HG03175 (cell line): Measurements from ENCODE around the gene AKR1E2.
"Not testable (repeated sequence)": the region's sequence is repeated elsewhere in the genome, so short reads cannot be mapped to it uniquely, and the experiment has no call there.

Experiments
- ATAC-seq: cut with Tn5 transposase; IDR thresholded peaks from one replicate; pipeline ENCODE4 v1.9.1; 2021; ENCODE audit warnings: mild to moderate bottlenecking, moderate library complexity; ENCODE audit not compliant: unreplicated experiment

Gene AKR1E2

DNA sequence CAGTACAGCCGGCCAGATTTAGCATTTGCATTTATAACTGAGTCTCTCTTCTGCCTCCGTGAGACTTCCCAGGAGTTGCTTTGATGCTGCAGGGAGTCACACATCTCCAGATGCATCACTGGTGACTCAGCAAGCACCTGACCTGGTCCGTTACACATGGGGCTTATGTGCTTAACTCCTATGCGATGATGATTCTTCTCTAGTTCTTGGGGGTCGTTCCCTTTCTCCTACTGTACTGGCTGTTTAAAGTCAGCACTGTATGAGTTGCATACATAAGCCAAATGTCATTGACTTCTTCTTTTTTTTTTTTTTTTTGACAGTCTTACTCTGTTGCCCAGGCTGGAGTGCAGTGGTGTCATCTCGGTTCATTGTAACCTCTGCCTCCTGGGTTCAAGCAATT, 13.0 kb upstream of the AKR1E2 start:
- ATAC-seq = no peak

DNA sequence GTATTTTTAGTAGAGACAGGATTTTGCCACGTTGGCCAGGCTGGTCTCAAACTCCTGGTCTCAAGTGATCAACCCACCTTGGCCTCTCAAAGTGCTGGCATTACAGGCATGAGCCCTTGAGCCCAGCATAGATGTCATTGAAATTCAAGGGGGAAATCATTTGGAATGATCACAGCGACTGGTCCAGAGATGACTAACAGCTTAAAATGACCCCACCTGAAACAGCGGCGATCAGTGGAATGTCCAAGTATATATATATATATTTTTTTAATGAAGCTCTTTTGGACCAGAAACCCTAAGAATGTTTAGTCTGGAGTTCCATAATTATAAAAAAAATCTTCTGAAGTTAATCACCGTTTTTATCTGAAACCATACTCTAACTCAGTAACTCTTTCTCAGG, 12.5 kb upstream of the AKR1E2 start:
- ATAC-seq = no peak

DNA sequence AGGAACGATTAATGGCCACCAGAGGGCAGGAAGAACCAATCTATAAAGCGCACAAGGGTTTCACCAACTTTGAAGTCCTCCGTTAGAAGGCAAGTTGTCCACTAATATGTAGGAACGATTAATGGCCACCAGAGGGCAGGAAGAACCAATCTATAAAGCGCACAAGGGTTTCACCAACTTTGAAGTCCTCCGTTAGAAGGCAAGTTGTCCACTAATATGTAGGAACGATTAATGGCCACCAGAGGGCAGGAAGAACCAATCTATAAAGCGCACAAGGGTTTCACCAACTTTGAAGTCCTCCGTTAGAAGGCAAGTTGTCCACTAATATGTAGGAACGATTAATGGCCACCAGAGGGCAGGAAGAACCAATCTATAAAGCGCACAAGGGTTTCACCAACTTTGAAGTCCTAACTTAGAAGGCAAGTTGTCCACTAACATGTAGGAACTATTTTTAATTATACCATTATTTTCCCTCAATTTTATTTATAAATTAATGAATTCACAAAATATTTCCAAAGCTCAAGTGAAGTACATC, 10.3 kb upstream of the AKR1E2 start:
- not testable (repeated sequence) for ATAC-seq

DNA sequence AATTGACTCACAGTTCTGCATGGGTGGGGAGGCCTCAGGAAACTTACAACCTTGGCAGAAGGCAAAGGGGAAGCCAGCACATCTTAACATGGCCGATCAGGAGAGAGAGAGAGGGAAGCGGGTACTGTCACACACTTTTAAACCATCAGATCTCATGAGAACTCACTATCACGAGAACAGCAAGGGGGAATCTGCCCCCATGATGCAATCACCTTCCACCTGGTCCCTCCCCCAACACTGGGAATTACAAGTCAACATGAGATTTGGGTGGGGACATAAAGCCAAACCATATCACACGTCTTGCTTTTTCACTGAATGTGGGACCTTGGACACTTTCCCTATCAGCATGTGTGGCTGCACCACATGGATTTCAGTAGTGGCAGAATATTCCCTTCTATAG, 9.0 kb upstream of the AKR1E2 start:
- no peak for ATAC-seq

DNA sequence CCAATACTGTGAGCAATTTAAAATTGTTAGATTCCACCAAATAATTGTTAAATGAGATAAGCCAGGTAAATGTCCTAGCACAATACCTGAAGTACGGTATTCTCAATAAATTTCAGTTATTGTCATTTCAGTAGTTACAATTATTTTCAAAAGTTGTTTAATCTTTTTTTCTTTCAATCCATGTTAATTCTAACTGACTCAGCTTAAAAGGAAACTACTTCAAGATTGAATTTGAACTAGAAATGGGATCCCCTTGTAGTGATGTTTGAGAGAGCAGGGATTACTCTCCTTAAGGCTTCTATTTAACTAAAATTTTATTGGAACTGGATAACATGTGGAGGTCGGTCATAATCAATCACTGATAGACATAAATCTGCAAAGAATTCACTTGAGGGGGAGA, 6.9 kb upstream of the AKR1E2 start:
- ATAC-seq = no peak

DNA sequence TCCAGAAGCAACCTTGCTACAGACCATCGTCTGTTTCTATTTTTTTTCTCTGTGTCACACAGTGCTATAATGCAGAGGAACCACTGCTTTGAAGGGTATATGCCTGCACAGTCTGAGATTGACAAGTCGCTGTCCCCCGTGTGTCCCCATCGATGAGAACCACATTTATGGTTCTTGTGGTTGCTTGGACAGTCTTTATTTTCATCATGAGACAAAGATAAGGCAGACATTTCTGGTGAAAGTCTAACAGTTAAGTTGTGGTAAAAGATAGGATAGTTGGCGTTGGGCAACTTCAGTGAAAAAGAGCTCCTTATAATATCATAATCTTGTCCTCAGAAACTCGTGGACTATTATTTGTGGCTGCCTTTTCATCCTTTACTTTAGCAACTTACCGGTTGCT, 6.3 kb upstream of the AKR1E2 start:
- no peak for ATAC-seq

DNA sequence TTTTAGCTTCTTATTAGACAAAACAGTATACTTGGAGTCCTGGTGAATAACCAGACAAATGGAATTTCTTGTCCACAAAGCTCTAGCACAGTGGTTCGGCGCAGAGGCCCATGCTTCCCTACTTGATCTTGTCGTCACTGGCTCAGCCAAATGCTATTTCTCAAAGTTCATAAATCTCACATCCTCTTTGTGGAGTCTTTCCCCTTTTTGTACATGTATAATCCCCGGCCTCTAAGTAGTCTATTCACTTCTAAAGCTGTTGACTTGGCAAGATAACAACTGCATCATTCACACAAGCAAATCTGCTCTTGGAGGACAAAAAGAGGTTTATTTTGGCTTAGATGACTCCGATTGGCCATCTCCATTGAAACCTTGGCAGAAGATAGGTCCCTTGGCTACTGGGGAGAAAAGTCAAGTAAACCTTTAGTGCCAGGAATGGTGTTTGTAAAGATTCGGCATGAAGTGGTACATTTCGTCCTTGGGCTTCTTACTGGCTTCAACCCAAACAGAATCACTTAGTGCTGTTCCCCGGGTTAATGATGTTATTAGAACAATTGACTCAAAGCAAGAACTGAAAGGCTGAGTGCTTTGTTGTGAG, 5.1 kb upstream of the AKR1E2 start:
- no peak for ATAC-seq

DNA sequence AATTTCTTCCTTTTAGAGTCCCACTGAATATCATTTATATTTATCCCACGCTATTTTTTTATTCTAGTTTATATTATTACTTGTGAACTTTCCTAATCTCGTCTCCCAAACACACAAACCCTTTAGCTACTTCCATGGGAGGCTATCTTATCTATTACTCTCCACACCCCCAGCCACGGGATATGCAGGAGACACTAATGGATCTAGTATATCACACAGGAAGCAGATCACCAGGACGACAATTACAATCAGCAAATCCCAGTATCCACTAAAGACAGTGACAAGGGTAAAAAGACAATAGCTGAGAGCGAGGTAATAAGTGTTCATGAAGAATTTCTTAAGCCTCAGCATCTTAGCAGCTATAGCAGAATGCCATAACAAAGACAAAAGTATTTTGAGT, 3.8 kb upstream of the AKR1E2 start:
- no peak for ATAC-seq

DNA sequence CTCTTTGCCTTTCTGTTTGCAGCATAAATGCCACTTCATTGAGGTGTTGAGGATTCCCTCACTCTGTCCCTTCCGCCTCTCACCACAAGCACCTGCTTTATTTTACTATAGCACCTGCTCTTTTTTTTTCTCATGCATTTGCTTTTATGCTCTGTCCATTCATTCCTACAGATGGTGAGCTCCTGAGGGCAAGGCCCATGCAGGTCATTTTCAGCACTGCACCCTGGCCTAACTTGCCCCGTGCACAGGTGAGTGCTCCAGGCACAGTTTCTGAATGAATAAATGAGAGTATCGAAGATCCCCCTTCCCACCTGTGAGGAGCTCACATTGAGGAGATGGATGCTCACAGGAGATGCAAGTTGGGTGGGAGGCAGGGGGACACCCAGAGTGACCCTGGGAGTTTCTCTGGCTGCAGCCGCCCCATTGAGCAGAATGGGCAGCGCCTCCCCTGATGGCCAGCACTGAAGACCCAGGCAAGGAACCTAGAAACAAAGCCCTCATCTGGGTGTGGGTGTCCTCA, 1.2 kb upstream of the AKR1E2 start:
- ATAC-seq = no peak

DNA sequence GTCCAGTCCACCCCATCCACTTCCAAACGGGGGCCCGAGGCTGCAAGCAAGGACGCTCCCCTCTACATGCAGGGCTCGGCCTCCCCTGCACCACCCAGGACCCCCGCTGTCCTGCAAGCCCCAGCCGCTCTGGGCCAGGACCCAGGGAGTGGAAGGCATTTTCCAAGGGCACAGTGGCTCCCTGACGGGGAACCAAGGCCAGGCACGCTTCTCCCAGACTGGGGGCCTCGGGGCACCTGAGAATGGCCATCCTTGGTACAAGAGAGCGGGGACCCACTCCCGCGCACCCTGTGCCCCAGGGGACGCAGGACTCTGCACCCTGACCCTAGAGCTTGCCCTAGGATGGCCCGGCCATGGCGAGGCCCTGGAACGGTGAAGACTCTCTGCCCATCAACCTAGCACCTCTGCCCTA, 545 bp upstream of the AKR1E2 start:
- no peak for ATAC-seq

DNA sequence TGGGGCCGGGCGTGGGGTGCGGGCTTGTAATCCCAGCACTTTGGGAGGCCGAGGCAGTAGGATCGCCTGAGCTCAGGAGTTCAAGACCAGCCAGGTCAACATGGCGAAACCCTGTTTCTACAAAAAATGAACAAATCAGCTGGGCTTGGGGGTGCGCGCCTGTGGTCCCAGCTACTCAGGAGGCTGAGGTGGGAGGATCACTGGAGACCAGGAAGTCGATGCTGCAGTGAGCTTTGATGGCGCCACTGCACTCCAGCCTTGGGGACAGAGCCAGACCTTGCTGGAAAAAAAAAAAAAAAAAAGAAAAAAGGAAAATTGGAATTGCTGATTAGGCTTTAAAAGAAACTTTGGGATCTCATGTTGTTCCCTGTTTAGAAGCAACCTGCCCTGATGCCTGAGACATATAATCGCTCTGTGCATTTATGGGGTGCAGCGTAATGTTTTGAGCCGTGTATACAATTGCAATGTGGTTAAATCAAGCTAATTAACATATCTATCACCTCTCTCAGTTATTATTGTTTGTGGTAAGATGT, 851 bp downstream of the AKR1E2 start:
- ATAC-seq = no peak

DNA sequence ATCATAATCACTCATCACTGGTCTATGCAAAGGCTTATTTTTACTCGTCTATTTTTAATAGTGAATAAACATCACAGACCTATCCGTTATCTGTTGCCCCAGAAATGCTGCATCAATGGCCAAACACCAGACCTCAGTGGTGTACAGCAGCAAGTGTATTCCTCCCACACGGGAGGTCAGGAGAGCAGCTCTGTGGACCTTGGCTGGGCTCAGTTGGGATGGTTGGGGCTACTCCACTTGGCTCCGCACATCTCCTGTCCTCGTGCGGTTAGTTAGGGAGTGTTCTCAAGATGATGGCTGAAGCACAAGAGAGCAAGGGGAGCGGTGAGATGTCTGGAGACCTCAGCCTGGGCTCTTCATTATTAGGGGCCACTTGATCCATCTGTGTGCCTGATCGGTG, 2.0 kb downstream of the AKR1E2 start:
- ATAC-seq = no peak

DNA sequence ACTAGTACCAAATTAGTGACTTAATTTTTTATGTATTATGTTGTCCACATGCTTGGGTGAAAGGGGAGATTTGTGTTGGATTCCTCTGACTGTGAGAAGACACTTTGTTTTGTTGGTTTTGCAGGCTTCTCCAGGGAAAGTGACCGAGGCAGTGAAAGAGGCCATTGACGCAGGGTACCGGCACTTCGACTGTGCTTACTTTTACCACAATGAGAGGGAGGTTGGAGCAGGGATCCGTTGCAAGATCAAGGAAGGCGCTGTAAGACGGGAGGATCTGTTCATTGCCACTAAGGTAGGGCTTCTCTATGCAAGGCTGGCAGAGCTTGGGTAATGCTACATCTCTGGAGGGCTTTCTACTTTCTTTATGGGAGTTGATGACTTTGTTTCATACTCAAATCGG, 4.5 kb downstream of the AKR1E2 start:
- no peak for ATAC-seq

DNA sequence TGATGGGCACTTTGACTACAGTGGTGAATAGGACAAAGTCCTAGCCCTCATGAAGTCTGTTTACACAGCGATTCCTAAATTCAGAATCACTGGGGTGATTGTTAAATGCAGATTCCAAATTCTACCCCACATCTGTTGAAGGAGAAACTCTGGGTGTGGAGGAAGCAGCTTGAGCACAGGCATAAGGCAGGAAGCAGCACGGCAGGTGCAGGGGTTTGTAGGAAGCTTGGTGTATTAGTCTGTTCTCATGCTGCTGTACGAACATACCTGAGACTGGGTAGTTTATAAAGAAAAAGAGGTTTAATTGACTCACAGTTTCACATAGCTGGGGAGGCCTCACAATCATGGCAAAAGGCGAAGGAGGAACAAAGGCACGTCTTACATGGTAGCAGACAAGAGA, 5.1 kb downstream of the AKR1E2 start:
- ATAC-seq = no peak

DNA sequence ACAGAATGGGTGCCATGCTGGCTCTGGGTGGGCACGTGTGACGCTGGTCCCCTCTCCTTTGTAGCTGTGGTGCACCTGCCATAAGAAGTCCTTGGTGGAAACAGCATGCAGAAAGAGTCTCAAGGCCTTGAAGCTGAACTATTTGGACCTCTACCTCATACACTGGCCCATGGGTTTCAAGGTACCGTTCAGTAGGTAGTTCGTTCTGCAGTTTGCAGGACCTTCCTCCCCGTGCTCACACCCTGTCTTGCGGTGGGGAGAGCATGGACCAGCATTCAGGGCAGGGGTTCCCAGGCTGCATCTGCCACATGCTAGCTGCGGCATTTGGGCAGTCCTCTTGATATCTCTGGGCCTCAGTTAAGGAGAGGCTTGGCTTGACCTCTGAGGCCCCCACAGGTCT, 7.3 kb downstream of the AKR1E2 start:
- ATAC-seq = no peak

DNA sequence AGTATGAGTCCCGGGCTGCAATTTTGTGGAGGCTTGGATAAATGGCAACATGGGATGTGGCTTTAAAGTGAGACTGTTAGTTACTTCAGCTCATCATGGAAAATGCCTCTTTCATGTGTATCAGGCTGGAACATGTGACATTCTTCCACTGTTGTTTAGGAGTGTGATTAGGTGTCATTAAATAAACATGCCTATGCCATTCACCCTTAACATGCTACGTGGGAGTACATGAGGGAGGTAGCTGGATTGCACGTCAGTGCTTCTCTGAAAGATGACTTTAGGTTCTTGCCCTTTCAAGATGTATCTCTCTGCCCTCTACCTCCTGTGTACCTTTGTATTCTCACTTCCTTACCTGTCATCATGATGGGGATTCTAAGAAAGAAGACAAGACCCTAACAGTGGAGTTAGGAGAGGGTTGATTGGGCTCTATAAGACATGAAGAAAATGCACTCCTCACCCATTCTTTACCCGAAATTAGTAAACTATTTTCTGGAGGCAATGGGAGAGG, 8.9 kb downstream of the AKR1E2 start:
- ATAC-seq = no peak

DNA sequence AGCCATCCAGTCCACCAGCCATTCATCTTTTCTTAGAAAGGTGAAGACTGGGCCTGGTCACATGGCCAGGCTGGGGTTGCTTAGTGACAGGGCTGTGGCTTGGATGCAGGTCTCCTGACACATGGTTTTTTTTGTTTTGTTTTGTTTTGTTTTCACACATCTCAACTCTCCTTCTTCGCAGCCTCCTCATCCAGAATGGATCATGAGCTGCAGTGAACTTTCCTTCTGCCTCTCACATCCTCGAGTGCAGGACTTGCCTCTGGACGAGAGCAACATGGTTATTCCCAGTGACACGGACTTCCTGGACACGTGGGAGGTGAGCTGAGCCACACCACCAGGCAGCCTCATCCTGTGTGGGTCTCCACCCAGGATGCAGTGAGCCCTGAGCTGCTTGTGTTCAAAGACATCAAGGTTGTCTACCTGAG, 9.5 kb downstream of the AKR1E2 start:
- no peak for ATAC-seq

DNA sequence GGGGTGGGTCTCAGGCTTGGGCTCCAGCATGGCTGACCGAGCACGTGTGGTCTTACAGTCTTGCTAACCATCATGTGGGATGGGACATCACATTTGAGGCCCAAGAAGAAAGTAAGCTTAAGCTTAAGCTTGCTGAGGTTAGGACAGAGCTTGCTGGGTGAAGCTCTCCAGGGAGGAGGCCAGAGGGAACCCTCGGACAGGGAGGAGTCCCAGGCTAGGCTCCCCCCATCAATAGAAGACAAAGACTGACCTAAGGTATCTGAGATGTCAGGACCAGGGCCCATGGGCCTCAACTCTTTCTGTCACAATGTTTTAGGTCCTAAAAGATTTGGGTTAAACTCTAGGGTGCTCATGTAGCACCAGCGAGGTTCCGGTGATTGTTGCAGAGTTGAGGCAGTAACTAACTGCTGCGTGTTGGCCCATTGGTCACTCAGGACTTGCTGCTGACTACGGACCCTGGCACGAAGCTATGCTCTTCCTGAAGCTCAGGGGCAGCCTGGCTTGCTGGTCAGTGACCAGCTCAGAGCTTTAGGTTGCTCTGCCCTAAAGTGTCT, 10.5 kb downstream of the AKR1E2 start:
- no peak for ATAC-seq

DNA sequence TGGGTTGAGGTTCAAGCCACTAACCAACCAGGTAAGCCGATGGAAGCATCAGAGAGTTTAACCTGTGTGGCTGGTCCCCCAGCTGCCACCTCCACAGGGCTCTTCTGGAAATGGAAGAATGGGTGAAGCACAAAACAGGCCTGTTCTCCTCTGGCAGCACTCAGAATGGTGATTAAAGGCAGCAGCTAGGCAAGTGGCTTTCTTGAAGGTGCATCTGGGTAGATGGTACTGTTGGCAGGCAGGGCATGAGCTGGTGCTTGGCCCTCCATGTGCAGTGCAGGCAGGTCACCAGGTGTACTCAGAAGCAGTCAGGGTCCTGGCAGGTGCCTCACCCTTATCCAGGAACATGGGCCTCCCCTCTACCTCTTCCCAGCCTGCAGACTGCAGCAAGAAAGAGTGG, 11.5 kb downstream of the AKR1E2 start:
- no peak for ATAC-seq

DNA sequence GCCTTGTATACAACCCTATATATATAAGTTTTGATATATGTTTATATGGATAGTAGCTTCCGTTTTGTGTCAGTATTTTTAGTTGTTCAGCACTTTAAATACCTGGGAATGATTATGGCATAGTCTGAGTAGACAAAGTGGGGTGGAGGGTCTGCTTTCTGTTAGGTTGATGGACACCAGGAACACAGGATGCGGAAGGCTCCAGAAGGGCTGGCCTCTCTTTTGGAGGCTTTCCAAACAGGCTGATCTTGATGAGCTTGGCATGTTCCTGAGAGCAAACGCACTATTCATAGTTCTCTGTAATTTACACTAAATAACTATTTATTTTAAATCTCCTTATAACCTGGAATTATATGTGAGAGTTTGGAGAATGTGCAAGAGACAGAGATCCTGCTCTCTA, 12.7 kb downstream of the AKR1E2 start:
- no peak for ATAC-seq

DNA sequence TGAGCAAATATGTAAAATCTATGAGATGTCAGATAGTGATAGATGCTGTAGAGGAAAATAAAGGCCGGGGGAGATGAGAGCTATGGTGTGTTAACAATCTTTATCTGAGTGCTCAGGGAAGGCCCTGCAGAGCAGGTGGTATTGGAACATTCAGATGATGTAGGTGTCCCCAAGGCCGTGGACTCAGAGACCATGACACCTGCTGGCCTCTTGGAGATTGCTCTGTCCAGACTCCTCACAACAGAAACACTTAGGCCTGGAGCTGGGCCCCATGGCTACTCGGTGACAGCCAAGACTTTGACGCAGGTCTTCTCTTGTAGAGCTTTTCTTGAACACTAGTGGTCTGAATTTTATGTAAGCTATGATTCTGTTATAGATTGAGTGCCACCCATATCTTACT, 13.3 kb downstream of the AKR1E2 start:
- ATAC-seq = no peak

DNA sequence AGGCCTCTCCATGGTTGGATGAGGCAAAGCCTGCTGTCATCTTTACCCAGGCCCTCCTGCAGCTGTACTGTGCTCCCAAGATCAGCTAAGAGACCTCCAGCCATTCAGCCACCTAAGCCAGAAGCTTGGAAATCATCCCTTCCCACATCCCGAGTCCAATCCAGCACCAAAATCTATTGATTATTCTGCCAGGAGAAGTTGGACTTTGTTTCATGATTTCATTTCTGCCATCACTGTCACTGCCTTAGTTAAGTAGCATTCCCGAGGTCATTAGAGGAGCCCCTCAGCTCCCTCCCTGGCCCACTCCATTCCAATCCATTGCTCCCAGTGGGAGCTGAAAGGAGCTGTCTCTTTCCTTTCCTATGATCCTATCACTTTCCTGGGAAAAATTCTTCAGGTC, 14.1 kb downstream of the AKR1E2 start:
- ATAC-seq = no peak
